GM12875 (cell line): ENCODE results near the gene SMPX.

Source experiments
- H3K4me3 ChIP-seq: one replicate; pipeline ENCODE4 v1.5.1; 2011; ENCODE audit warnings: low read depth, low read length, control low read depth
- TF ChIP-seq, protein P1 (sequence below): IDR thresholded peaks from 2 replicates; pipeline ENCODE4 v1.5.1; 2011; ENCODE audit warnings: low read depth, mild to moderate bottlenecking, control low read depth, inconsistent platforms, low read length, moderate library complexity, borderline replicate concordance; ENCODE audit not compliant: insufficient read depth

SMPX gene

DNA sequence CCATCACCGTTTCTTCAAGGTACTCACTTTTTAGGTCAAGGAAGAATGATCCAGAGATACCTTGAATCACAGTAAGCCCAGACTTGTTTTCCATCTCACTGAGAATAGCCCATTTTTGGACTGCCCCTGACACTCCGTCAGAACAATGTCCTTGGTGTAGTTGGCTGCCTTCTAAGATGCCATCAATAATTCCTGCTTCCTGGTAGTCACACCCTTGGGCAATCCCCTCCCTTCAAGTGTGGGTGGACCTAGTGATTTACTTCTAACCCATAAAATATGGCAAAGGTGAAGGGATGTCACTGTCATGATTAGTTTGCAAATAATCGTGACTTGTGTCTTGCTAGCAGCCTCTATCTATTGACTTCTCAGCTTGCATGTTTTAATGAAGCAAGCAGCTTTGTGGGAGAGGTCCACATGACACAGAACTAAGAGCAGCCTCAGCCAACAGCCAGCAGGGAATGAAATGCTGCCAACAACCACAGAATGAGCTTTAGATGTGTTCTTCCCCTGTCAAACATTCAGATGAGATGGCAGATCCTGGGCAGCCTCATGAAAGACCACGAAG, 79.8 kb downstream of the SMPX start:
- TF ChIP-seq, protein P1, sequence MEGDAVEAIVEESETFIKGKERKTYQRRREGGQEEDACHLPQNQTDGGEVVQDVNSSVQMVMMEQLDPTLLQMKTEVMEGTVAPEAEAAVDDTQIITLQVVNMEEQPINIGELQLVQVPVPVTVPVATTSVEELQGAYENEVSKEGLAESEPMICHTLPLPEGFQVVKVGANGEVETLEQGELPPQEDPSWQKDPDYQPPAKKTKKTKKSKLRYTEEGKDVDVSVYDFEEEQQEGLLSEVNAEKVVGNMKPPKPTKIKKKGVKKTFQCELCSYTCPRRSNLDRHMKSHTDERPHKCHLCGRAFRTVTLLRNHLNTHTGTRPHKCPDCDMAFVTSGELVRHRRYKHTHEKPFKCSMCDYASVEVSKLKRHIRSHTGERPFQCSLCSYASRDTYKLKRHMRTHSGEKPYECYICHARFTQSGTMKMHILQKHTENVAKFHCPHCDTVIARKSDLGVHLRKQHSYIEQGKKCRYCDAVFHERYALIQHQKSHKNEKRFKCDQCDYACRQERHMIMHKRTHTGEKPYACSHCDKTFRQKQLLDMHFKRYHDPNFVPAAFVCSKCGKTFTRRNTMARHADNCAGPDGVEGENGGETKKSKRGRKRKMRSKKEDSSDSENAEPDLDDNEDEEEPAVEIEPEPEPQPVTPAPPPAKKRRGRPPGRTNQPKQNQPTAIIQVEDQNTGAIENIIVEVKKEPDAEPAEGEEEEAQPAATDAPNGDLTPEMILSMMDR = no peak
- H3K4me3 ChIP-seq = no peak overlapping the region

DNA sequence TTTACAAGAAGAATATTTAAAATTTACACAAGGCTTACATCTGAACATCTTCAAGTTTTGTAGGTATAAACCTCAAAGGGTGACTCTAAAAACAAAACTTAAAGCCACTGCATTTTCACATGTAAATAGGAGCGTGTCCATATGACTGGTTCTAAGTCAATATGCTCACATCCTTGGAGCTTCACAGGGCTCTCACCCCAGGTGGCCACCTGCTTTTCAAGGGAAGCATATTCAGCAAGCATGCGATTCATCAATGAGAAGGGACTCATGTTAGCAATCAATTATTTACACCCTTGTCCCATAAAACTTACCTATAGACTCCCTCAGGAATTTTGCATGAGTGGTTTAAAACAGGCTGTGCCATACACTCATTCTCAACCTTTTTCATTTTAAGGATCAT, 82.0 kb downstream of the SMPX start:
- TF ChIP-seq, protein P1 = no peak
- no peak overlapping the region for H3K4me3 ChIP-seq

DNA sequence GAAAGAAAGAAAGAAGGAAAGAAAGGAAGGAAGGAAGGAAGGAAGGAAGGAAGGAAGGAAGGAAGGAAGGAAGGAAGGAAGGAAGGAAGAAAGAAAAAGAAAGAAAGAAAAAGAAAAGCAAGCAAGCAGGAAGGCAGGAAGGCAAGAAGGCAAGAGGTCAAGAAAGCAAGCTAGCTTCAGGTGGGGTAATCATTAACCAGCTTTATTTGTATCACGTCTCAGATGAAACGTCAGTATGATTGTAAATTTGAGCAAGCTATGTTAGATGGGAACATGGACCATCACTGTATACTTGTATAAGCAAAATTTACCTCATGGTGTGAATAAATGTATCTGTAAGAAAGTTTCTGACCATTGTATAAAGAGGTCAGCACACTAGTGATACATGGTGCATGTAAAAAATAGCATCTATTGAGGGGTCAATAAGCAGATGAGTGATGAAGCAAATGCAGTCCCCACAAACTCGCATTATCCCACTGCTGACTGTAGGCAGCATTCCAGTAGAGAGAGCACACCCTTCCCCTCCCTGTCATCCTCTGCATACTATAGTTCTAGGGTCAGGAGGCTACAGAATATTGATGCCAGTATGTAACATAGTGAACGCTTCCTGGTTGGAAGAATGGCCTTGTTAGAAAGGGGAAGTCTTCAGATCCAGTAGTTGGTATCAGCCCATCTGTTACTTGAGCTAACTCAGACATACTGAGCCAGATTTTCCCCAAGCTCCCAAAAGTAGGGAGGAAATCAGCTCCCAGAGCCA, 83.3 kb downstream of the SMPX start:
- TF ChIP-seq, protein P1 = no peak
- no peak overlapping the region for H3K4me3 ChIP-seq

DNA sequence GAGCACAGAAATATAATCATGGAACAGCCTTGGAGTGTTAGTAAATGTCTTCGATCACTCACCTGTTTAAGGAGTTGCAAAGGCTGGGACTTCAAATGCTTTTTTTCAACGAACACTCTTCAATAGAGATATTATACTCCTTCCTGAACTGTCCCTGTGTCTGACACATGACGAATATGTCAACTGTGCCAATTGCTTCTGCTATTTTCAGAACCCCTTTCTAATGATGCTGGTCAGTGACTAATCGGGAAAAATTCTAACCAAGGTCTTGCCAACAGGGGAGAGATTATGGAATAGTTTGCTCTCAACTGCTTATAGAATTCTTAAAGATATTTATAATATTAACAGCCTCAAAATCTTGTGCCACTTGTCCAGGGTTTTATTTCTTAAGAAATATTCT, 91.2 kb downstream of the SMPX start:
- H3K4me3 ChIP-seq = no peak overlapping the region
- TF ChIP-seq, protein P1 = no peak

DNA sequence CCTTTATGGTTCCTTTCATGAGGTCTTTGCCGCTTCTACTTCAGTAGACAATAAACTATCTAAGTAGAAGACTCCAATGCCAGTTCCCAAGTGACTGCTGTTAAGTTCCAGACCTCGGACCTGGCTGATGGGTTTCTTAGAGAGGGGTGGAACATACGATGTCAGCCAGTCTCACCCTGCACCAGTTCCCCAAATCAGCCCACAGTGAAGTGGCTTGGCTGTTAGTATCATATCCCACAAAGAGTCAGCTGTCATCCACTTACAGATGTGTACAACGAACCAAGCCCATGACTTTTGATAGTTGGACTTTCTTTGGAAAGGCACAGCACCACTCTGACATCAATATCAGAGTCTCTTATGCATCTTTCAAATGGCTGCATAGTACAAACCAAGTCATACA, 91.7 kb downstream of the SMPX start:
- no peak overlapping the region for H3K4me3 ChIP-seq
- TF ChIP-seq, protein P1 = no peak

DNA sequence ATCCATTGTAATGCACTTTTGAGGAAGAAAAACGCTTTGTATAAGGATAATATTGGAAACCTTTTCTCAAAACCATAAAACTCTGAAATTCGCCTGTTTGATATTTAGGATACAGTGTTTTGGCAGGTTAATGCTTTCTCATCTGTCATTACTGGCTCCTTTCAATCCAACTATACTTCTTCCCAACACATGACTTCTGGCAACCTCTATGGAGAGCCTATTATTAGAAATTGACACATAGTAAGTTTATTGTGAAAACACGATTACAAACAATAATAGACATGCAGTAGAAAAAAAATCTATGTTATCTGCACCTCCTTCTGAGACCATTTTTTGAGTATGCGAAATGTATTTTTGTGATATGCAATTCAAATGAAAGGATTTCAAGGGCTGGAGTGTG, 95.2 kb downstream of the SMPX start:
- TF ChIP-seq, protein P1 = no peak
- H3K4me3 ChIP-seq = no peak overlapping the region

DNA sequence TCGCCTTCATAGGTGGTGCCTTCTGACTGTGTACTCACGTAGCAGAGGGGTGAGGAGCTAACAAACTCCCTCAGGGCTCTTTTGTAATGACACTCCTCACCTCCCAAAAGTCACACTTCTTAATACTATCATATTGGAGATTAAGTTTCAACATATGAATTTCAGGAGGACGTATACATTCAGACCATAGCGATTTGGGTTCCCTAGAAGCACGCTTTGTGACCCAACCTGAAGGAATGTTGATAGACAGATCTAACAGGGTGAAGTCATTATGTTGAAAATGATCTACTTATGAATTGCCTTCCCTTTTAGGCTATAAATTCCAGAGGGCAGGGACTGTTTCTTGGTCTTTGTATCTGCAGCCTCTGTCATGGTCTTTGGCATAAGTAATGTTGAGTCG, 96.6 kb downstream of the SMPX start:
- H3K4me3 ChIP-seq = no peak overlapping the region
- TF ChIP-seq, protein P1 = no peak
